ENCODE measurements around the gene SLC5A6. TPM values are rescaled to one million over a fixed set of nuclear protein-coding genes. Genes with fewer than 3 reads are reported as not detected.

Gene SLC5A6
- total RNA-seq, 2 experiments from 2014 or later, result 55.5 to 60.1 TPM

- ChIA-PET POLR2A (interaction anchor here (0.6 to 1.1 kb wide), 2 partner anchors 15 to 25 kb away, joined by 4 to 5 read pairs; partner anchors contain the start of gene PREB), CTCF (ENCODE audit: unreplicated experiment) (no interaction called here)
- Histone ChIP-seq H3K4me2 (ENCODE audit: low read length) (no peak overlapping the region), H3K36me3 (ENCODE audit: insufficient read depth, low read length) (peaks cover 5% of the 10 kb centered on the region; the same call in 1 of the 2 replicates), H3K4me3 (ENCODE audit: low read depth, low read length, poor library complexity, severe bottlenecking) (no peak overlapping the region), H3K79me2 (ENCODE audit: insufficient read depth, low read depth, low read length) (no peaks in the 10 kb centered on the region), H3K9me2 (ENCODE audit: insufficient read depth, low read length) (no peaks in the 10 kb centered on the region), H2AFZ (ENCODE audit: low read length) (no peak overlapping the region), H3K9me3 (ENCODE audit: low read length) (peaks cover 13% of the 10 kb centered on the region; the same call in 1 of the 2 replicates), H4K20me1 (ENCODE audit: insufficient read depth, low read length) (no peaks in the 10 kb centered on the region), H3K27ac (ENCODE audit: low read depth, low read length, poor library complexity, severe bottlenecking) (no peak overlapping the region), H3K4me1 (ENCODE audit: insufficient read depth, low read length, poor library complexity, severe bottlenecking) (peaks cover 34% of the 10 kb centered on the region)
- DNase-seq (ENCODE audit: low spot score), result no peak
- TF ChIP-seq, protein P1, sequence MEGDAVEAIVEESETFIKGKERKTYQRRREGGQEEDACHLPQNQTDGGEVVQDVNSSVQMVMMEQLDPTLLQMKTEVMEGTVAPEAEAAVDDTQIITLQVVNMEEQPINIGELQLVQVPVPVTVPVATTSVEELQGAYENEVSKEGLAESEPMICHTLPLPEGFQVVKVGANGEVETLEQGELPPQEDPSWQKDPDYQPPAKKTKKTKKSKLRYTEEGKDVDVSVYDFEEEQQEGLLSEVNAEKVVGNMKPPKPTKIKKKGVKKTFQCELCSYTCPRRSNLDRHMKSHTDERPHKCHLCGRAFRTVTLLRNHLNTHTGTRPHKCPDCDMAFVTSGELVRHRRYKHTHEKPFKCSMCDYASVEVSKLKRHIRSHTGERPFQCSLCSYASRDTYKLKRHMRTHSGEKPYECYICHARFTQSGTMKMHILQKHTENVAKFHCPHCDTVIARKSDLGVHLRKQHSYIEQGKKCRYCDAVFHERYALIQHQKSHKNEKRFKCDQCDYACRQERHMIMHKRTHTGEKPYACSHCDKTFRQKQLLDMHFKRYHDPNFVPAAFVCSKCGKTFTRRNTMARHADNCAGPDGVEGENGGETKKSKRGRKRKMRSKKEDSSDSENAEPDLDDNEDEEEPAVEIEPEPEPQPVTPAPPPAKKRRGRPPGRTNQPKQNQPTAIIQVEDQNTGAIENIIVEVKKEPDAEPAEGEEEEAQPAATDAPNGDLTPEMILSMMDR (conservative IDR thresholded peaks at IDR 0.05; ENCODE audit: low read length), result no peak
- TF ChIP-seq EZH2phosphoT487 (IDR thresholded peaks at IDR 0.05; ENCODE audit: borderline replicate concordance, low read depth, low read length), result no peak
- intact Hi-C loops (cut with micrococcal nuclease; ENCODE audit: unreplicated experiment), result no loop called here
- BruUV-seq (replicated peaks), result no TSS peak
These were observed 52.8 kb downstream of the SLC5A6 start for GRCh38 chr2:27159271-27159670.

- Histone ChIP-seq H3K9me2 (ENCODE audit: insufficient read depth, low read length) (no peaks in the 10 kb centered on the region), H3K4me1 (ENCODE audit: insufficient read depth, low read length, poor library complexity, severe bottlenecking) (peaks cover 31% of the 10 kb centered on the region), H2AFZ (ENCODE audit: low read length) (no peak overlapping the region), H3K9me3 (ENCODE audit: low read length) (peaks cover 13% of the 10 kb centered on the region; the same call in 1 of the 2 replicates), H3K36me3 (ENCODE audit: insufficient read depth, low read length) (peaks cover 5% of the 10 kb centered on the region; the same call in 1 of the 2 replicates), H3K4me2 (ENCODE audit: low read length) (no peak overlapping the region), H4K20me1 (ENCODE audit: insufficient read depth, low read length) (no peaks in the 10 kb centered on the region), H3K79me2 (ENCODE audit: insufficient read depth, low read depth, low read length) (no peaks in the 10 kb centered on the region), H3K4me3 (ENCODE audit: low read depth, low read length, poor library complexity, severe bottlenecking) (no peak overlapping the region), H3K27ac (ENCODE audit: low read depth, low read length, poor library complexity, severe bottlenecking) (no peak overlapping the region)
- no TSS peak for BruUV-seq (replicated peaks)
- TF ChIP-seq, protein P1 (conservative IDR thresholded peaks at IDR 0.05; ENCODE audit: low read length), result no peak
- TF ChIP-seq EZH2phosphoT487 (IDR thresholded peaks at IDR 0.05; ENCODE audit: borderline replicate concordance, low read depth, low read length), result no peak
- ChIA-PET POLR2A (interaction anchor here (1.1 kb wide), 1 partner anchor 16 kb away, joined by 5 read pairs; no protein-coding TSS in a partner anchor), CTCF (ENCODE audit: unreplicated experiment) (no interaction called here)
- intact Hi-C loops (cut with micrococcal nuclease; ENCODE audit: unreplicated experiment), result no loop called here
- DNase-seq (ENCODE audit: low spot score), result no peak
These were observed 53.6 kb downstream of the SLC5A6 start for GRCh38 chr2:27158468-27158867.

GRCh38 chr2:27155069-27155520, 57.0 kb downstream of the SLC5A6 start:
- no TSS peak for BruUV-seq (replicated peaks)
- POLR2A ChIA-PET, result no interaction called here
- H3K9me3 ChIP-seq (ENCODE audit: low read length), result no peaks in the 10 kb centered on the region
- H3K4me2 ChIP-seq (ENCODE audit: low read length), result no peak overlapping the region
- H3K27ac ChIP-seq (ENCODE audit: low read depth, low read length, poor library complexity, severe bottlenecking), result no peak overlapping the region
- DNase-seq (ENCODE audit: low spot score), result no peak
- no peaks in the 10 kb centered on the region for H3K36me3 ChIP-seq (ENCODE audit: insufficient read depth, low read length)
- H3K4me1 ChIP-seq (ENCODE audit: insufficient read depth, low read length, poor library complexity, severe bottlenecking), result peaks cover 39% of the 10 kb centered on the region
- intact Hi-C loops (cut with micrococcal nuclease; ENCODE audit: unreplicated experiment), result no loop called here
- H3K9me2 ChIP-seq (ENCODE audit: insufficient read depth, low read length), result no peaks in the 10 kb centered on the region
- TF ChIP-seq, protein P1 (conservative IDR thresholded peaks at IDR 0.05; ENCODE audit: low read length), result no peak
- no peak for TF ChIP-seq EZH2phosphoT487 (IDR thresholded peaks at IDR 0.05; ENCODE audit: borderline replicate concordance, low read depth, low read length)
- no peak overlapping the region for H2AFZ ChIP-seq (ENCODE audit: low read length)
- H3K79me2 ChIP-seq (ENCODE audit: insufficient read depth, low read depth, low read length), result no peaks in the 10 kb centered on the region
- CTCF ChIA-PET (ENCODE audit: unreplicated experiment), result no interaction called here
- H3K4me3 ChIP-seq (ENCODE audit: low read depth, low read length, poor library complexity, severe bottlenecking), result no peak overlapping the region
- H4K20me1 ChIP-seq (ENCODE audit: insufficient read depth, low read length), result no peaks in the 10 kb centered on the region
